Panc1 (cell line): ENCODE data around the gene SLC25A29.

ENCODE experiments used
- CTCF ChIP-seq: fragments of 450-650 bp; IDR thresholded peaks from 2 replicates; pipeline ENCODE4 v1.5.1; 2017; ENCODE audit warnings: mild to moderate bottlenecking
- POLR2AphosphoS5 ChIP-seq: IDR thresholded peaks from 2 replicates; pipeline ENCODE4 v1.6.1; 2012; ENCODE audit warnings: mild to moderate bottlenecking, low read depth, low read length, moderate library complexity
- TCF7L2 ChIP-seq: IDR thresholded peaks from 2 replicates; pipeline ENCODE4 v1.6.1; 2011; ENCODE audit warnings: mild to moderate bottlenecking, low read depth, low read length, inconsistent platforms

- TF ChIP-seq CTCF (no peak), POLR2AphosphoS5 (no peak), TCF7L2 (no peak)
Observed at GRCh38 chr14:100320157-100320856, 14.1 kb upstream of the SLC25A29 start.
